HG03139 (cell line): ENCODE data around the gene IL18R1.

ENCODE experiments used
- ATAC-seq: cut with Tn5 transposase; IDR thresholded peaks from one replicate; pipeline ENCODE4 v1.9.1; 2021; ENCODE audit not compliant: unreplicated experiment

Gene IL18R1

GRCh38 chr2:102387763-102388546, 32.4 kb downstream of the IL18R1 start:
- no peak for ATAC-seq

- ATAC-seq: no peak
Observed at GRCh38 chr2:102391565-102391964, 36.0 kb downstream of the IL18R1 start.

GRCh38 chr2:102392096-102392495, 36.5 kb downstream of the IL18R1 start:
- no peak for ATAC-seq

- no peak for ATAC-seq
Observed at GRCh38 chr2:102392942-102393341, 37.3 kb downstream of the IL18R1 start.

- no peak for ATAC-seq
Observed at GRCh38 chr2:102396012-102396411, 40.4 kb downstream of the IL18R1 start.

GRCh38 chr2:102397209-102397608, 41.6 kb downstream of the IL18R1 start:
- no peak for ATAC-seq

GRCh38 chr2:102399499-102400141, 44.0 kb downstream of the IL18R1 start:
- no peak for ATAC-seq

GRCh38 chr2:102401456-102401855, 45.9 kb downstream of the IL18R1 start:
- no peak for ATAC-seq

- no peak for ATAC-seq
Observed at GRCh38 chr2:102401865-102402264, 46.3 kb downstream of the IL18R1 start.

GRCh38 chr2:102410952-102411351, 55.4 kb downstream of the IL18R1 start:
- ATAC-seq: no peak

GRCh38 chr2:102412199-102412598, 56.6 kb downstream of the IL18R1 start:
- ATAC-seq: no peak

- ATAC-seq: peak; percentile 51
Observed at GRCh38 chr2:102417946-102418345, 62.4 kb downstream of the IL18R1 start.

- ATAC-seq: peak; percentile 69
Observed at GRCh38 chr2:102418421-102418961, 62.9 kb downstream of the IL18R1 start.

GRCh38 chr2:102420290-102420689, 64.7 kb downstream of the IL18R1 start:
- no peak for ATAC-seq

- ATAC-seq: no peak
Observed at GRCh38 chr2:102421890-102422759, 66.5 kb downstream of the IL18R1 start.

GRCh38 chr2:102422910-102423309, 67.3 kb downstream of the IL18R1 start, which contains the start of gene IL18RAP:
TSS of gene IL18RAP (plus strand) at chr2:102423160. CDS start at chr2:102423278, 118 bp downstream.
- ATAC-seq: no peak

GRCh38 chr2:102423368-102423767, 67.8 kb downstream of the IL18R1 start:
- ATAC-seq: no peak

GRCh38 chr2:102424754-102425153, 69.2 kb downstream of the IL18R1 start:
- peak; percentile 89 for ATAC-seq

GRCh38 chr2:102425441-102426132, 70.0 kb downstream of the IL18R1 start:
- no peak for ATAC-seq

GRCh38 chr2:102427249-102427648, 71.7 kb downstream of the IL18R1 start:
- no peak for ATAC-seq

- ATAC-seq: no peak
Observed at GRCh38 chr2:102428573-102428972, 73.0 kb downstream of the IL18R1 start.
